ENCODE results near the gene SPTLC3. TPM values are rescaled to one million over a fixed set of nuclear protein-coding genes. Genes with fewer than 3 reads are reported as not detected.

The SPTLC3 gene
- total and polyA plus RNA-seq, 9 donors = 2.1 to 10.5 (median 8.8) TPM

- no peaks in the 10 kb centered on the region for H3K36me3 ChIP-seq
- no peaks in the 10 kb centered on the region for H3K27me3 ChIP-seq
- 83 to 86% (median 84%) methylated on average over 4 of the region's 4 CpGs for WGBS, 3 donors
- intact Hi-C loops (cut with DNase I) = loop anchor here in 2 of 4 donors (5.0 kb wide), 2 partner anchors 139 to 144 kb away; no protein-coding TSS in a partner anchor
- H3K27ac ChIP-seq = no peak overlapping the region
- H3K4me3 ChIP-seq = no peak overlapping the region
- H3K9me3 ChIP-seq = no peaks in the 10 kb centered on the region
- DNase-seq = no peak
- no peaks in the 10 kb centered on the region for H3K4me1 ChIP-seq (ENCODE audit: insufficient read depth)
- TF ChIP-seq POLR2A (IDR thresholded peaks at IDR 0.05) = no peak
- TF ChIP-seq, protein P1, sequence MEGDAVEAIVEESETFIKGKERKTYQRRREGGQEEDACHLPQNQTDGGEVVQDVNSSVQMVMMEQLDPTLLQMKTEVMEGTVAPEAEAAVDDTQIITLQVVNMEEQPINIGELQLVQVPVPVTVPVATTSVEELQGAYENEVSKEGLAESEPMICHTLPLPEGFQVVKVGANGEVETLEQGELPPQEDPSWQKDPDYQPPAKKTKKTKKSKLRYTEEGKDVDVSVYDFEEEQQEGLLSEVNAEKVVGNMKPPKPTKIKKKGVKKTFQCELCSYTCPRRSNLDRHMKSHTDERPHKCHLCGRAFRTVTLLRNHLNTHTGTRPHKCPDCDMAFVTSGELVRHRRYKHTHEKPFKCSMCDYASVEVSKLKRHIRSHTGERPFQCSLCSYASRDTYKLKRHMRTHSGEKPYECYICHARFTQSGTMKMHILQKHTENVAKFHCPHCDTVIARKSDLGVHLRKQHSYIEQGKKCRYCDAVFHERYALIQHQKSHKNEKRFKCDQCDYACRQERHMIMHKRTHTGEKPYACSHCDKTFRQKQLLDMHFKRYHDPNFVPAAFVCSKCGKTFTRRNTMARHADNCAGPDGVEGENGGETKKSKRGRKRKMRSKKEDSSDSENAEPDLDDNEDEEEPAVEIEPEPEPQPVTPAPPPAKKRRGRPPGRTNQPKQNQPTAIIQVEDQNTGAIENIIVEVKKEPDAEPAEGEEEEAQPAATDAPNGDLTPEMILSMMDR (IDR thresholded peaks at IDR 0.05) = no peak
- no peak for TF ChIP-seq EP300 (IDR thresholded peaks at IDR 0.05)
Observed at GRCh38 chr20:12968472-12968871, 40.3 kb upstream of the SPTLC3 start.

DNA sequence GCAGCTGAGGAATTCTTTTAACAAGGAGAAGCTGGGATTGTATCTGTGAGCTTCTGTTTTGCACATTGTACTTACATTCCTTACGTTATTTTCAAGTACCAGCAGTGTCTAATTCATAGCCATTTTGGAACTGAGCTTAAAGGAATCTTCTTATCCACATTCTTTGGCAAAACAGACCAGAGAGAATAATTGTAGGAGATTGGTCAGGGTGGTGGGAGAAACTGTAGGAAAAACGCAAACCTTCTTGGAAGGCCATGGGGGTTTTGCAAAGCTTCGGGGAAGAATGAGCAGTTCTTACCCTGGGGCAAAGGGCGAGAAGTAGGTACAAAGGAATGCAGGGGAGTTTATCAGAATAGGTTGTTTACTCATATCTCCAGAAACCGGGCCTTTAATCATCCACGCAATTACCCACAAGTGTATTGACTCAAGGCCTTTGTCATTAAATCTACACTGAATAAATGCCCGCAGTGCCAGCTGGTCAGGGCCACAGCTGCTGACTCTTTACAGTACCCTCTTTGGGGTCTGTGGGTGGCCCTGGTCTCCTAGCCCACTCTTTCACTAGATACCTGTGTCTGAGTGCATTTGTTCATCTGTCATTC, 39.6 kb upstream of the SPTLC3 start:
- H3K4me1 ChIP-seq (ENCODE audit: insufficient read depth) = no peaks in the 10 kb centered on the region
- intact Hi-C loops (cut with DNase I) = loop anchor here in 2 of 4 donors (5.0 kb wide), 2 partner anchors 138 to 143 kb away; no protein-coding TSS in a partner anchor
- WGBS, 3 donors = 29 to 45% (median 39%) methylated on average over 7 of the region's 7 CpGs
- no peaks in the 10 kb centered on the region for H3K27me3 ChIP-seq
- no peak for TF ChIP-seq POLR2A (IDR thresholded peaks at IDR 0.05)
- TF ChIP-seq, protein P1 (IDR thresholded peaks at IDR 0.05) = no peak
- no peak for TF ChIP-seq EP300 (IDR thresholded peaks at IDR 0.05)
- no peak for DNase-seq
- no peaks in the 10 kb centered on the region for H3K9me3 ChIP-seq
- no peak overlapping the region for H3K4me3 ChIP-seq
- no peak overlapping the region for H3K27ac ChIP-seq
- no peaks in the 10 kb centered on the region for H3K36me3 ChIP-seq

GRCh38 chr20:12970372-12970821, 38.4 kb upstream of the SPTLC3 start:
- peak in 1 of 5 donors; percentile 22 for DNase-seq
- WGBS, 3 donors = 37 to 44% (median 43%) methylated on average over 4 of the region's 4 CpGs
- H3K27me3 ChIP-seq = no peaks in the 10 kb centered on the region

GRCh38 chr20:12975833-12976608, 32.8 kb upstream of the SPTLC3 start:
- Histone ChIP-seq H3K9me3 (no peaks in the 10 kb centered on the region), H3K27ac (no peak overlapping the region), H3K27me3 (no peaks in the 10 kb centered on the region), H3K4me3 (no peak overlapping the region), H3K36me3 (no peaks in the 10 kb centered on the region), H3K4me1 (ENCODE audit: insufficient read depth) (no peaks in the 10 kb centered on the region)
- WGBS, 3 donors = 76 to 83% (median 82%) methylated on average over 4 of the region's 4 CpGs
- intact Hi-C loops (cut with DNase I) = loop anchor here in 1 of 4 donors (10.0 kb wide), 1 partner anchor 129 kb away; no protein-coding TSS in a partner anchor
- DNase-seq = no peak
- TF ChIP-seq, protein P1 (IDR thresholded peaks at IDR 0.05) = no peak
- no peak for TF ChIP-seq EP300 (IDR thresholded peaks at IDR 0.05)
- no peak for TF ChIP-seq POLR2A (IDR thresholded peaks at IDR 0.05)

More at GRCh38 chr20:12970372-12970821, 38.4 kb upstream of the SPTLC3 start:
- intact Hi-C loops (cut with DNase I) = loop anchor here in 2 of 4 donors (5.0 to 10.0 kb wide), 2 partner anchors 134 to 137 kb away; no protein-coding TSS in a partner anchor
- H3K4me1 ChIP-seq (ENCODE audit: insufficient read depth) = no peaks in the 10 kb centered on the region
- TF ChIP-seq, protein P1 (IDR thresholded peaks at IDR 0.05) = peak in 2 of 3 donors; percentile 31 to 40
- TF ChIP-seq POLR2A (IDR thresholded peaks at IDR 0.05) (no peak), EP300 (IDR thresholded peaks at IDR 0.05) (no peak)
- no peak overlapping the region for H3K4me3 ChIP-seq
- H3K27ac ChIP-seq = no peak overlapping the region
- H3K36me3 ChIP-seq = no peaks in the 10 kb centered on the region
- no peaks in the 10 kb centered on the region for H3K9me3 ChIP-seq
